Keratinocyte (primary cell): ENCODE results near the gene SLC6A3. TPM values are rescaled to one million over a fixed set of nuclear protein-coding genes. Genes with fewer than 3 reads are reported as not detected.

Source experiments
- DNase-seq: peaks from one replicate; pipeline ENCODE4 v3.0.0-alpha.2; 2011; ENCODE audit warnings: low read depth, missing footprints, low spot score
- FAIRE-seq: peaks from 2 replicates; lab custom pipeline; 2011; peaks lifted over from hg19 to GRCh38; lab: Jason Lieb, UNC
- H2AFZ ChIP-seq: 2 replicates; pipeline ENCODE4 v1.6.0; 2012; ENCODE audit warnings: low read length, control low read depth, inconsistent platforms; ENCODE audit not compliant: control insufficient read depth
- H3K27ac ChIP-seq: 2 replicates; pipeline ENCODE4 v1.5.1; 2011; ENCODE audit warnings: low read length; ENCODE audit not compliant: control insufficient read depth, insufficient read depth
- H3K27me3 ChIP-seq: 3 replicates; pipeline ENCODE4 v1.6.0; 2011; ENCODE audit warnings: low read length; ENCODE audit not compliant: control insufficient read depth, insufficient read depth; ENCODE audit errors: extremely low read depth
- H3K36me3 ChIP-seq, 2 experiments: 2 replicates in 1 of 2; 3 replicates in 1 of 2; pipeline ENCODE4 v1.5.1; 2011; ENCODE audit warnings: low read length in 2 of 2, mild to moderate bottlenecking in 1 of 2; ENCODE audit not compliant: control insufficient read depth in 2 of 2, insufficient read depth in 2 of 2; ENCODE audit errors: extremely low read depth in 1 of 2
- H3K4me1 ChIP-seq: 3 replicates; pipeline ENCODE4 v1.5.1; 2011; ENCODE audit warnings: low read length; ENCODE audit not compliant: control insufficient read depth, insufficient read depth; ENCODE audit errors: extremely low read depth
- H3K4me2 ChIP-seq: 3 replicates; pipeline ENCODE4 v1.6.0; 2011; ENCODE audit warnings: low read depth, low read length; ENCODE audit not compliant: control insufficient read depth, insufficient read depth; ENCODE audit errors: extremely low read depth
- H3K4me3 ChIP-seq, 3 experiments: fragments of 200-600 bp in 1 of 3; sonication (generic) in 1 of 3; 2 replicates in 2 of 3; 3 replicates in 1 of 3; pipeline ENCODE4 v1.5.1; 2011 to 2016; ENCODE audit warnings: low read length in 3 of 3, mild to moderate bottlenecking in 3 of 3, control low read depth in 2 of 3, inconsistent platforms in 1 of 3, low read depth in 1 of 3, mixed read lengths in 1 of 3, mixed run types in 1 of 3, moderate library complexity in 1 of 3; ENCODE audit not compliant: control insufficient read depth in 2 of 3, insufficient read depth in 2 of 3; ENCODE audit errors: extremely low read depth in 1 of 3
- H3K79me2 ChIP-seq: 2 replicates; pipeline ENCODE4 v1.6.0; 2012; ENCODE audit warnings: low read length; ENCODE audit not compliant: control insufficient read depth, insufficient read depth
- H3K9ac ChIP-seq: 3 replicates; pipeline ENCODE4 v1.6.0; 2011; ENCODE audit warnings: low read length; ENCODE audit not compliant: control insufficient read depth, insufficient read depth; ENCODE audit errors: extremely low read depth
- H3K9me1 ChIP-seq: 3 replicates; pipeline ENCODE4 v1.6.0; 2011; ENCODE audit warnings: low read length; ENCODE audit not compliant: control insufficient read depth, insufficient read depth; ENCODE audit errors: extremely low read depth
- H3K9me3 ChIP-seq: 2 replicates; pipeline ENCODE4 v1.5.1; 2012; ENCODE audit warnings: low read depth, low read length; ENCODE audit not compliant: control insufficient read depth
- H4K20me1 ChIP-seq: 3 replicates; pipeline ENCODE4 v1.6.0; 2011; ENCODE audit warnings: low read length; ENCODE audit not compliant: control insufficient read depth, insufficient read depth; ENCODE audit errors: extremely low read depth
- CTCF ChIP-seq, 3 experiments: IDR thresholded peaks in 1 of 3; conservative IDR thresholded peaks in 1 of 3; optimal IDR thresholded peaks in 1 of 3; 2 replicates in 2 of 3; 3 replicates in 1 of 3; pipeline versions ENCODE3 to v1.5.1; 2011; ENCODE audit warnings: low read length in 3 of 3, mild to moderate bottlenecking in 3 of 3, moderate library complexity in 2 of 3, control low read depth in 1 of 3, inconsistent platforms in 1 of 3; ENCODE audit not compliant: insufficient read depth in 2 of 3; ENCODE audit errors: extremely low read depth in 1 of 3
- EZH2 ChIP-seq: IDR thresholded peaks from one replicate; pipeline ENCODE4 v1.6.1; 2012; ENCODE audit warnings: inconsistent platforms, mild to moderate bottlenecking, low read length, moderate library complexity
- dilution Hi-C: fragments of 300-500 bp; cut with MboI; formaldehyde crosslinking; loops from one replicate; pipeline ENCODE4 v1.7.0; 2020; ENCODE audit warnings: low sequenced_read_pairs; ENCODE audit not compliant: extremely low pct_ligation_motif_present
- polyA plus RNA-seq, 5 experiments: library from polyadenylated mRNA; depleted of rRNA in 3 of 5; stranded (reverse) in 3 of 5; stranded (forward) in 1 of 5; unstranded in 1 of 5; fragments of >200 nt; gene quantifications; 1 replicate in 1 of 5; 2 replicates in 3 of 5; 3 replicates in 1 of 5; pipeline versions ENCODE4 v1.2.1 to v1.2.3, GENCODE V29; 2011 to 2012; ENCODE audit warnings: missing spikeins in 2 of 5, low read depth in 1 of 5, low replicate concordance in 1 of 5

Gene SLC6A3
- polyA plus RNA-seq, 1 donor (not counting 4 experiments of a cell fraction or from before 2014, with no cell fraction given): 0.03 TPM

- no peaks in the 10 kb centered on the region for H3K9me3 ChIP-seq
- H2AFZ ChIP-seq: no peak overlapping the region
- no peaks in the 10 kb centered on the region for H4K20me1 ChIP-seq
- no peak overlapping the region for H3K4me3 ChIP-seq
- dilution Hi-C loops: no loop called here
- no peaks in the 10 kb centered on the region for H3K4me1 ChIP-seq
- TF ChIP-seq CTCF (optimal IDR thresholded peaks at IDR 0.05 in 1 of 3, IDR thresholded peaks at IDR 0.05 in 1 of 3, conservative IDR thresholded peaks at IDR 0.05 in 1 of 3; ENCODE audit: extremely low read depth in 1 of 3, insufficient read depth in 2 of 3, low read length in 3 of 3): no peak
- no peak for TF ChIP-seq EZH2
- H3K27me3 ChIP-seq: peaks cover 25% of the 10 kb centered on the region
- FAIRE-seq (no peak), DNase-seq (no peak)
- H3K9me1 ChIP-seq: no peaks in the 10 kb centered on the region
- H3K9ac ChIP-seq: no peak overlapping the region
- H3K36me3 ChIP-seq: no peaks in the 10 kb centered on the region
- no peak overlapping the region for H3K27ac ChIP-seq
- no peaks in the 10 kb centered on the region for H3K79me2 ChIP-seq
- no peak overlapping the region for H3K4me2 ChIP-seq
Observed at GRCh38 chr5:1439388-1440097, 5.7 kb downstream of the SLC6A3 start.

GRCh38 chr5:1438871-1439270 is 6.4 kb downstream of the SLC6A3 start:
- Histone ChIP-seq H3K27ac (no peak overlapping the region), H3K4me1 (no peaks in the 10 kb centered on the region), H3K36me3 (no peaks in the 10 kb centered on the region), H3K9me3 (no peaks in the 10 kb centered on the region), H3K79me2 (no peaks in the 10 kb centered on the region), H2AFZ (no peak overlapping the region), H3K4me2 (no peak overlapping the region), H3K9me1 (no peaks in the 10 kb centered on the region), H3K9ac (no peak overlapping the region), H3K4me3 (no peak overlapping the region), H3K27me3 (peaks cover 18% of the 10 kb centered on the region), H4K20me1 (no peaks in the 10 kb centered on the region)
- TF ChIP-seq EZH2 (no peak), CTCF (optimal IDR thresholded peaks at IDR 0.05 in 1 of 3, IDR thresholded peaks at IDR 0.05 in 1 of 3, conservative IDR thresholded peaks at IDR 0.05 in 1 of 3; ENCODE audit: extremely low read depth in 1 of 3, insufficient read depth in 2 of 3, low read length in 3 of 3) (no peak)
- FAIRE-seq (no peak), DNase-seq (no peak)
- dilution Hi-C loops: no loop called here
